Cardiac muscle cell (in vitro differentiated cells and primary cell): ENCODE measurements around the gene ZNF217. TPM values are rescaled to one million over a fixed set of nuclear protein-coding genes. Genes with fewer than 3 reads are reported as not detected.
A peak's percentile ranks its signal among the peaks of the same experiment; 100 is the strongest.
"Not testable (repeated sequence)": the region's sequence is repeated elsewhere in the genome, so short reads cannot be mapped to it uniquely, and the experiment has no call there.

Experiments
- DNase-seq, 2 donors: peaks; one replicate each; pipeline versions ENCODE4 v3.0.0 to v3.0.0-alpha.2; 2010 to 2017; ENCODE audit warnings: low read depth in 1 of 2, low spot score in 1 of 2
- H3K27ac ChIP-seq: fragments of 200-600 bp; sonication (generic); 2 replicates; pipeline ENCODE4 v1.5.1; 2016
- H3K27me3 ChIP-seq: fragments of 200-600 bp; sonication (generic); 2 replicates; pipeline ENCODE4 v1.6.0; 2016; ENCODE audit warnings: control low read depth
- H3K36me3 ChIP-seq: fragments of 200-600 bp; sonication (generic); 2 replicates; pipeline ENCODE4 v1.5.1; 2016; ENCODE audit warnings: control low read depth
- H3K4me1 ChIP-seq: fragments of 200-600 bp; sonication (generic); 2 replicates; pipeline ENCODE4 v1.8.1; 2017; ENCODE audit warnings: low read depth, mild to moderate bottlenecking, mixed run types
- H3K4me3 ChIP-seq: fragments of 200-600 bp; sonication (generic); 2 replicates; pipeline ENCODE4 v1.5.1; 2016; ENCODE audit warnings: mild to moderate bottlenecking
- H3K9me3 ChIP-seq: fragments of 200-600 bp; sonication (generic); 2 replicates; pipeline ENCODE4 v1.5.1; 2017; ENCODE audit warnings: low read depth, mild to moderate bottlenecking, control low read depth
- CTCF ChIP-seq: IDR thresholded peaks from 2 replicates; pipeline ENCODE4 v1.5.1; 2012; ENCODE audit warnings: low read depth, mild to moderate bottlenecking, low read length
- polyA plus RNA-seq: library from polyadenylated mRNA; unstranded; fragments of >200 nt; fragmentation: Nextera tagmentation; extraction: Ambion mirVana; gene quantifications from 2 replicates; pipeline ENCODE4 v1.2.1, GENCODE V29; 2016
- total RNA-seq: library from RNA; depleted of rRNA; stranded (reverse); fragments of >200 nt; gene quantifications from 2 replicates; pipeline ENCODE4 v1.2.3, GENCODE V29; 2016

ZNF217 gene
- total and polyA plus RNA-seq, 2 experiments from 2014 or later = 6.1 to 26.3 TPM

GRCh38 chr20:53533500-53533899 lies 60.1 kb downstream of the ZNF217 start:
- no peaks in the 10 kb centered on the region for H3K27me3 ChIP-seq

DNA sequence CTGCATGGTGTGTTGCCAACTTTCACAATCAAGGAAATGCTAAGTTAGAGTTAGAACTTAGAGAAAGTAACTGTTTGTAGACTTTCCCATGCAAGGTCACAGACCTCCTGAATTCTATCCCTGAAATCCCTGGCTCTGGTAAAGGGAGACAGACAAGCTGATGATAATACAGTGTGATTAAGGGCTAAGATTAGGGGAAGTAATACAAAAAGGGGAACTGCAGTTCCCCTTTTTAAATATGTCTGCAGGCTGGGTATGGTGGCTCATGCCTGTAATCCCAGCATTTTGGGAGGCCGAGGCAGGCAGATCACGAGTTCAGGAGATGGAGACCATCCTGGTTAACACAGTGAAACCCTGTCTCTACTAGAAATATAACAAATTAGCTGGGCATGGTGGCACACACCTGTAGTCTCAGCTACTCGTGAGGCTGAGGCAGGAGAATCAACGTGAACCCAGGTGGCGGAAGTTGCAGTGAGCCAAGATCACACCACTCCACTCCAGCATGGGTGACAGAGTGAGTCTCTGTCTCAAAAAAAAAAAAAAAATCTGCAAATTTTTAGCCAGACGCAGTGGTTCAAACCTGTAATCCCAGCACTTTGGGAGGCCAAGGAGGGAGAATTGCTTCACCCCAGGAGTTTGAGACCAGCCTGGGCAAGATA lies 60.9 kb downstream of the ZNF217 start:
- not testable (repeated sequence) for H3K4me1 ChIP-seq, H3K4me3 ChIP-seq, H3K27me3 ChIP-seq, H3K36me3 ChIP-seq, H3K27ac ChIP-seq, H3K9me3 ChIP-seq, DNase-seq

More at GRCh38 chr20:53533500-53533899, 60.1 kb downstream of the ZNF217 start:
- Histone ChIP-seq H3K9me3 (no peaks in the 10 kb centered on the region), H3K36me3 (no peaks in the 10 kb centered on the region), H3K4me3 (no peak overlapping the region), H3K27ac (no peak overlapping the region), H3K4me1 (no peaks in the 10 kb centered on the region)
- no peak for DNase-seq
- TF ChIP-seq CTCF = no peak

GRCh38 chr20:53530440-53530839 lies 63.2 kb downstream of the ZNF217 start:
- Histone ChIP-seq H3K9me3 (no peaks in the 10 kb centered on the region), H3K4me1 (no peaks in the 10 kb centered on the region), H3K27ac (no peak overlapping the region), H3K27me3 (no peaks in the 10 kb centered on the region), H3K36me3 (no peaks in the 10 kb centered on the region), H3K4me3 (no peak overlapping the region)
- no peak for TF ChIP-seq CTCF
- no peak for DNase-seq

- H3K4me3 ChIP-seq = no peak overlapping the region
- H3K9me3 ChIP-seq = no peaks in the 10 kb centered on the region
- no peak for DNase-seq
- H3K27ac ChIP-seq = no peak overlapping the region
- H3K4me1 ChIP-seq = no peaks in the 10 kb centered on the region
- H3K36me3 ChIP-seq = no peaks in the 10 kb centered on the region
- H3K27me3 ChIP-seq = no peaks in the 10 kb centered on the region
- TF ChIP-seq CTCF = no peak
These were observed 64.0 kb downstream of the ZNF217 start for GRCh38 chr20:53529658-53530057.

- TF ChIP-seq CTCF = no peak
- Histone ChIP-seq H3K4me3 (no peak overlapping the region), H3K27me3 (no peaks in the 10 kb centered on the region), H3K9me3 (no peaks in the 10 kb centered on the region), H3K4me1 (no peaks in the 10 kb centered on the region), H3K36me3 (no peaks in the 10 kb centered on the region), H3K27ac (no peak overlapping the region)
- no peak for DNase-seq
These were observed 66.4 kb downstream of the ZNF217 start for GRCh38 chr20:53527196-53527595.

- DNase-seq = peak in 1 of 2 donors; percentile 9
- no peak for TF ChIP-seq CTCF
- no peak overlapping the region for H3K4me3 ChIP-seq
- no peak overlapping the region for H3K27ac ChIP-seq
- H3K36me3 ChIP-seq = no peaks in the 10 kb centered on the region
- no peaks in the 10 kb centered on the region for H3K4me1 ChIP-seq
- no peaks in the 10 kb centered on the region for H3K9me3 ChIP-seq
- no peaks in the 10 kb centered on the region for H3K27me3 ChIP-seq
These were observed 68.9 kb downstream of the ZNF217 start for GRCh38 chr20:53524589-53525312.

GRCh38 chr20:53523615-53524014 lies 70.0 kb downstream of the ZNF217 start:
- not testable (repeated sequence) for DNase-seq, H3K36me3 ChIP-seq, H3K27me3 ChIP-seq, H3K4me3 ChIP-seq, H3K4me1 ChIP-seq, H3K27ac ChIP-seq, H3K9me3 ChIP-seq
